ENCODE results near the gene ATXN7L3.

DNA sequence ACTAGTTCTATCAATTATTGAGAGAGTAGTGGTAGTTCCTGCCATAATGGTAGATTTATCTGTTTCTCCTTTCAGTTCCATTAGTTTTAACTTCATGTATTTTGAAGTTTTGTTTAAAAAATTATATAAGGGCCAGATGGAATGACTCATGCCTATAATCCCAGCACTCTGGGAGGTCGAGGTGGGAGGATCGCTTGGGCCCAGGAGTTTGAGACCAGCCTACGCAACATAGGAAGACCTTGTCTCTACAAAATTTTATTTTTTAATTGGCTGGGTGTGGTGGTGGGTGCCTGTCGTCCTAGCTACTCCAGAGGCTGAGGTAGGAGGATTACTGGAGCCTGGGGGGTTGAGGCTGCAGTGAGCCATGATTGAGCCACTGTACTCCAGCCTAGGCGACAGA, 33.9 kb upstream of the ATXN7L3 start:
- TF ChIP-seq, protein P1, sequence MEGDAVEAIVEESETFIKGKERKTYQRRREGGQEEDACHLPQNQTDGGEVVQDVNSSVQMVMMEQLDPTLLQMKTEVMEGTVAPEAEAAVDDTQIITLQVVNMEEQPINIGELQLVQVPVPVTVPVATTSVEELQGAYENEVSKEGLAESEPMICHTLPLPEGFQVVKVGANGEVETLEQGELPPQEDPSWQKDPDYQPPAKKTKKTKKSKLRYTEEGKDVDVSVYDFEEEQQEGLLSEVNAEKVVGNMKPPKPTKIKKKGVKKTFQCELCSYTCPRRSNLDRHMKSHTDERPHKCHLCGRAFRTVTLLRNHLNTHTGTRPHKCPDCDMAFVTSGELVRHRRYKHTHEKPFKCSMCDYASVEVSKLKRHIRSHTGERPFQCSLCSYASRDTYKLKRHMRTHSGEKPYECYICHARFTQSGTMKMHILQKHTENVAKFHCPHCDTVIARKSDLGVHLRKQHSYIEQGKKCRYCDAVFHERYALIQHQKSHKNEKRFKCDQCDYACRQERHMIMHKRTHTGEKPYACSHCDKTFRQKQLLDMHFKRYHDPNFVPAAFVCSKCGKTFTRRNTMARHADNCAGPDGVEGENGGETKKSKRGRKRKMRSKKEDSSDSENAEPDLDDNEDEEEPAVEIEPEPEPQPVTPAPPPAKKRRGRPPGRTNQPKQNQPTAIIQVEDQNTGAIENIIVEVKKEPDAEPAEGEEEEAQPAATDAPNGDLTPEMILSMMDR (IDR thresholded peaks at IDR 0.05; ENCODE audit: low read length), result no peak
- no peak for TF ChIP-seq EZH2 (optimal IDR thresholded peaks at IDR 0.05; ENCODE audit: low read depth, low read length)

All from MM.1S (cell line).